GM19043 (cell line): ENCODE measurements around the gene COL4A2.

Source experiments
- ATAC-seq: cut with Tn5 transposase; IDR thresholded peaks from one replicate; pipeline ENCODE4 v1.9.1; 2021; ENCODE audit warnings: low read depth; ENCODE audit not compliant: unreplicated experiment

COL4A2 gene

GRCh38 chr13:110464556-110465333 lies 157.7 kb downstream of the COL4A2 start:
- no peak for ATAC-seq

- ATAC-seq: no peak
Measured at GRCh38 chr13:110465696-110466095, 158.6 kb downstream of the COL4A2 start.

- no peak for ATAC-seq
Measured at GRCh38 chr13:110466266-110466915, 159.3 kb downstream of the COL4A2 start.

- ATAC-seq: no peak
Measured at GRCh38 chr13:110467516-110468110, 160.5 kb downstream of the COL4A2 start.

GRCh38 chr13:110468986-110469495 lies 162.0 kb downstream of the COL4A2 start:
- ATAC-seq: no peak

GRCh38 chr13:110469597-110469996 lies 162.5 kb downstream of the COL4A2 start:
- no peak for ATAC-seq

GRCh38 chr13:110470272-110471009 lies 163.4 kb downstream of the COL4A2 start:
- no peak for ATAC-seq

- peak; percentile 53 for ATAC-seq
Measured at GRCh38 chr13:110471156-110471832, 164.2 kb downstream of the COL4A2 start.

GRCh38 chr13:110471833-110472162 lies 164.7 kb downstream of the COL4A2 start:
- ATAC-seq: peak; percentile 97

- no peak for ATAC-seq
Measured at GRCh38 chr13:110472904-110473563, 165.9 kb downstream of the COL4A2 start.

GRCh38 chr13:110474713-110475112 lies 167.6 kb downstream of the COL4A2 start:
- ATAC-seq: no peak

- no peak for ATAC-seq
Measured at GRCh38 chr13:110475117-110475516, 168.0 kb downstream of the COL4A2 start.

GRCh38 chr13:110475550-110476219 lies 168.6 kb downstream of the COL4A2 start:
- no peak for ATAC-seq

GRCh38 chr13:110476220-110476617 lies 169.1 kb downstream of the COL4A2 start:
- no peak for ATAC-seq

GRCh38 chr13:110477706-110478245 lies 170.7 kb downstream of the COL4A2 start:
- ATAC-seq: no peak

- no peak for ATAC-seq
Measured at GRCh38 chr13:110478405-110479214, 171.5 kb downstream of the COL4A2 start.

GRCh38 chr13:110479215-110479545 lies 172.1 kb downstream of the COL4A2 start:
- no peak for ATAC-seq

- ATAC-seq: no peak
Measured at GRCh38 chr13:110479648-110480047, 172.6 kb downstream of the COL4A2 start.
